Measurements from ENCODE around the gene ZFAND6. TPM values are rescaled to one million over a fixed set of nuclear protein-coding genes. Genes with fewer than 3 reads are reported as not detected.
A peak's percentile ranks its signal among the peaks of the same experiment; 100 is the strongest.
"Not testable (repeated sequence)": the region's sequence is repeated elsewhere in the genome, so short reads cannot be mapped to it uniquely, and the experiment has no call there.

Gene ZFAND6
- total RNA-seq, result 41.9 and 42.8 TPM in 2 replicates

GRCh38 chr15:80058851-80059785, at the start of gene ZFAND6:
TSS of gene ZFAND6 (plus strand) at chr15:80059676. CDS start at chr15:80120345, 60,669 bp downstream.
- peak within 1 kb of the TSS; percentile 87 for H3K27ac Mint-ChIP-seq
- peaks cover 9% of the 10 kb centered on the region for H3K27me3 Mint-ChIP-seq (ENCODE audit: low read depth)
- no peaks in the 10 kb centered on the region for H3K36me3 Mint-ChIP-seq (ENCODE audit: low read depth)
- no peaks in the 10 kb centered on the region for H3K9me3 Mint-ChIP-seq
- DNase-seq (ENCODE audit: low spot score), result peak; percentile 95
- peak within 1 kb of the TSS; percentile 89 for H3K4me3 Mint-ChIP-seq (ENCODE audit: low read depth)
- H3K4me1 Mint-ChIP-seq (ENCODE audit: low read depth), result peaks cover 41% of the 10 kb centered on the region
- intact Hi-C loops (cut with micrococcal nuclease), result loop anchor here (1.0 to 5.0 kb wide), 5 partner anchors 14 to 162 kb away; partner anchors contain the start of genes FAH and MTHFS

- Mint-ChIP-seq H3K9me3 (no peaks in the 10 kb centered on the region), H3K36me3 (ENCODE audit: low read depth) (no peaks in the 10 kb centered on the region), H3K27ac (no peak overlapping the region), H3K27me3 (ENCODE audit: low read depth) (no peaks in the 10 kb centered on the region), H3K4me1 (ENCODE audit: low read depth) (no peaks in the 10 kb centered on the region), H3K4me3 (ENCODE audit: low read depth) (no peak overlapping the region)
- intact Hi-C loops (cut with micrococcal nuclease), result loop anchor here (5.0 kb wide), 1 partner anchor 47 kb away; the partner anchor contains the start of gene ZFAND6
- DNase-seq (ENCODE audit: low spot score), result no peak
Observed at GRCh38 chr15:80010131-80010673, 49.3 kb upstream of the ZFAND6 start.

- H3K36me3 Mint-ChIP-seq (ENCODE audit: low read depth); H3K4me1 Mint-ChIP-seq (ENCODE audit: low read depth); DNase-seq (ENCODE audit: low spot score); H3K27me3 Mint-ChIP-seq (ENCODE audit: low read depth); H3K9me3 Mint-ChIP-seq; H3K27ac Mint-ChIP-seq; H3K4me3 Mint-ChIP-seq (ENCODE audit: low read depth): not testable (repeated sequence)
- intact Hi-C loops (cut with micrococcal nuclease), result loop anchor here (5.0 kb wide), 1 partner anchor 46 kb away; the partner anchor contains the start of gene ZFAND6
Observed at GRCh38 chr15:80011041-80011523, 48.4 kb upstream of the ZFAND6 start.

GRCh38 chr15:80011596-80011995, 47.9 kb upstream of the ZFAND6 start:
- Mint-ChIP-seq H3K27ac (no peak overlapping the region), H3K27me3 (ENCODE audit: low read depth) (no peaks in the 10 kb centered on the region), H3K36me3 (ENCODE audit: low read depth) (no peaks in the 10 kb centered on the region), H3K4me1 (ENCODE audit: low read depth) (no peaks in the 10 kb centered on the region), H3K9me3 (no peaks in the 10 kb centered on the region), H3K4me3 (ENCODE audit: low read depth) (no peak overlapping the region)
- DNase-seq (ENCODE audit: low spot score), result no peak
- intact Hi-C loops (cut with micrococcal nuclease), result loop anchor here (5.0 kb wide), 1 partner anchor 46 kb away; the partner anchor contains the start of gene ZFAND6

- H3K4me3 Mint-ChIP-seq (ENCODE audit: low read depth), result no peak overlapping the region
- DNase-seq (ENCODE audit: low spot score), result no peak
- H3K27me3 Mint-ChIP-seq (ENCODE audit: low read depth), result no peaks in the 10 kb centered on the region
- H3K9me3 Mint-ChIP-seq, result no peaks in the 10 kb centered on the region
- no peaks in the 10 kb centered on the region for H3K36me3 Mint-ChIP-seq (ENCODE audit: low read depth)
- intact Hi-C loops (cut with micrococcal nuclease), result loop anchor here (5.0 kb wide), 1 partner anchor 45 kb away; the partner anchor contains the start of gene ZFAND6
- H3K27ac Mint-ChIP-seq, result no peak overlapping the region
- no peaks in the 10 kb centered on the region for H3K4me1 Mint-ChIP-seq (ENCODE audit: low read depth)
Observed at GRCh38 chr15:80012060-80012726, 47.3 kb upstream of the ZFAND6 start.

GRCh38 chr15:80014186-80014585, 45.3 kb upstream of the ZFAND6 start:
- H3K9me3 Mint-ChIP-seq; H3K4me1 Mint-ChIP-seq (ENCODE audit: low read depth); H3K27ac Mint-ChIP-seq; H3K4me3 Mint-ChIP-seq (ENCODE audit: low read depth); H3K36me3 Mint-ChIP-seq (ENCODE audit: low read depth); DNase-seq (ENCODE audit: low spot score); H3K27me3 Mint-ChIP-seq (ENCODE audit: low read depth): not testable (repeated sequence)
- intact Hi-C loops (cut with micrococcal nuclease), result loop anchor here (5.0 kb wide), 1 partner anchor 43 kb away; the partner anchor contains the start of gene ZFAND6

GRCh38 chr15:80015156-80015555, 44.3 kb upstream of the ZFAND6 start:
- intact Hi-C loops (cut with micrococcal nuclease), result no loop called here
- Mint-ChIP-seq H3K4me3 (ENCODE audit: low read depth) (no peak overlapping the region), H3K36me3 (ENCODE audit: low read depth) (no peaks in the 10 kb centered on the region), H3K9me3 (no peaks in the 10 kb centered on the region), H3K27me3 (ENCODE audit: low read depth) (no peaks in the 10 kb centered on the region), H3K4me1 (ENCODE audit: low read depth) (peaks cover 3% of the 10 kb centered on the region), H3K27ac (no peak overlapping the region)
- no peak for DNase-seq (ENCODE audit: low spot score)

- DNase-seq (ENCODE audit: low spot score); H3K27me3 Mint-ChIP-seq (ENCODE audit: low read depth); H3K4me3 Mint-ChIP-seq (ENCODE audit: low read depth); H3K4me1 Mint-ChIP-seq (ENCODE audit: low read depth); H3K36me3 Mint-ChIP-seq (ENCODE audit: low read depth); H3K9me3 Mint-ChIP-seq; H3K27ac Mint-ChIP-seq; intact Hi-C loops (cut with micrococcal nuclease): not testable (repeated sequence)
Observed at GRCh38 chr15:80016506-80016905, 43.0 kb upstream of the ZFAND6 start.

- H3K36me3 Mint-ChIP-seq (ENCODE audit: low read depth); intact Hi-C loops (cut with micrococcal nuclease); H3K4me3 Mint-ChIP-seq (ENCODE audit: low read depth); H3K27me3 Mint-ChIP-seq (ENCODE audit: low read depth); DNase-seq (ENCODE audit: low spot score); H3K9me3 Mint-ChIP-seq; H3K27ac Mint-ChIP-seq; H3K4me1 Mint-ChIP-seq (ENCODE audit: low read depth): not testable (repeated sequence)
Observed at GRCh38 chr15:80017139-80017538, 42.3 kb upstream of the ZFAND6 start.

- H3K9me3 Mint-ChIP-seq, result peaks cover 4% of the 10 kb centered on the region
- H3K36me3 Mint-ChIP-seq (ENCODE audit: low read depth), result no peaks in the 10 kb centered on the region
- no peak overlapping the region for H3K27ac Mint-ChIP-seq
- H3K27me3 Mint-ChIP-seq (ENCODE audit: low read depth), result no peaks in the 10 kb centered on the region
- no peak overlapping the region for H3K4me3 Mint-ChIP-seq (ENCODE audit: low read depth)
- intact Hi-C loops (cut with micrococcal nuclease), result no loop called here
- H3K4me1 Mint-ChIP-seq (ENCODE audit: low read depth), result peaks cover 7% of the 10 kb centered on the region
- DNase-seq (ENCODE audit: low spot score), result no peak
Observed at GRCh38 chr15:80019168-80019745, 40.2 kb upstream of the ZFAND6 start.

- H3K4me1 Mint-ChIP-seq (ENCODE audit: low read depth); H3K36me3 Mint-ChIP-seq (ENCODE audit: low read depth); H3K4me3 Mint-ChIP-seq (ENCODE audit: low read depth); H3K27me3 Mint-ChIP-seq (ENCODE audit: low read depth); H3K27ac Mint-ChIP-seq; intact Hi-C loops (cut with micrococcal nuclease); DNase-seq (ENCODE audit: low spot score); H3K9me3 Mint-ChIP-seq: not testable (repeated sequence)
Observed at GRCh38 chr15:80020149-80020548, 39.3 kb upstream of the ZFAND6 start.

- H3K4me3 Mint-ChIP-seq (ENCODE audit: low read depth), result no peak overlapping the region
- H3K36me3 Mint-ChIP-seq (ENCODE audit: low read depth), result no peaks in the 10 kb centered on the region
- intact Hi-C loops (cut with micrococcal nuclease), result no loop called here
- peaks cover 4% of the 10 kb centered on the region for H3K9me3 Mint-ChIP-seq
- peaks cover 7% of the 10 kb centered on the region for H3K4me1 Mint-ChIP-seq (ENCODE audit: low read depth)
- no peak overlapping the region for H3K27ac Mint-ChIP-seq
- no peaks in the 10 kb centered on the region for H3K27me3 Mint-ChIP-seq (ENCODE audit: low read depth)
- no peak for DNase-seq (ENCODE audit: low spot score)
Observed at GRCh38 chr15:80020731-80021130, 38.7 kb upstream of the ZFAND6 start.

Data from activated T-helper 2 cell treated with anti-CD3 and anti-CD28 coated beads, Interferon-gamma antibody, Interleukin-2, Interleukin-4, amounts not matched to agents 10 μg/mL and 5 μg/mL and 100 μg/mL, durations not matched to agents 14 hours and 24 hours and 36 hours (primary cell).